ENCODE data around the gene RAB26.

RAB26 gene

DNA sequence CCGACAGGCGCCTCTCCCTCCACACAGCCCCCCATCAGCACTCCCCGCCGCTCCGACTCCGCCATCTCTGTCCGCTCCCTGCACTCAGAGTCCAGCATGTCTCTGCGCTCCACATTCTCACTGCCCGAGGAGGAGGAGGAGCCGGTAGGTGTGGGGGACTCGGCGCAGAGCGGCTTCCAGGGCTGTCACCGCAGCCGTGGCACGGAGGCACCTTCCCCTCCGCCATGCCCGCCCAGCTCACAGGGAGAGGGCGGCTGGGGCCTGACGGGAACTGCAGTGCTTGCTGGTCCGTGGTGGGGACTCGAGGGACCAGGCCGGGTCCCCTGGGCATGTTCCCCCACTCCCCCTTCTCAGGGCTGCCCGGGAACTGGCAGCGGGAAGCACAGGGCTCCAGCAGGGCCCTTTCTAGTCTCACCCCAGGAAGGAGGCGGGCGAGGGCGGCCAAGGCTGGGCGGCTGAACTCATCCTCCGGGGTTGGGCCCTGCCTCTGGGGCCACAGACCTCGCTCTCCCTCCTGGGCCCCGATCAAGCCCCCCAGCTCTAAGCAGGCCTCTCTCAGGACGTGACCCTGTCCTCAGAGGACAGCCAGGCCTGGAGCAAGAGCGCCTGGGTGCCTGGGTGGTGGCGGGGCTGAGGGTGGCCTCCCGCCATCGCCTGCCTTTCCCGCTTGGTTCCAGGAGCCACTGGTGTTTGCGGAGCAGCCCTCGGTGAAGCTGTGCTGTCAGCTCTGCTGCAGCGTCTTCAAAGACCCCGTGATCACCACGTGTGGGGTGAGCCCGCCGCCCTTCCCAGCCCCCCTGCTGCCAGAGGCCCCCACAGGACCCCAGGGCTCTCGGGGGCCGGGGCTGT is 22.4 kb downstream of the RAB26 start:
- TF ChIP-seq, protein P1, sequence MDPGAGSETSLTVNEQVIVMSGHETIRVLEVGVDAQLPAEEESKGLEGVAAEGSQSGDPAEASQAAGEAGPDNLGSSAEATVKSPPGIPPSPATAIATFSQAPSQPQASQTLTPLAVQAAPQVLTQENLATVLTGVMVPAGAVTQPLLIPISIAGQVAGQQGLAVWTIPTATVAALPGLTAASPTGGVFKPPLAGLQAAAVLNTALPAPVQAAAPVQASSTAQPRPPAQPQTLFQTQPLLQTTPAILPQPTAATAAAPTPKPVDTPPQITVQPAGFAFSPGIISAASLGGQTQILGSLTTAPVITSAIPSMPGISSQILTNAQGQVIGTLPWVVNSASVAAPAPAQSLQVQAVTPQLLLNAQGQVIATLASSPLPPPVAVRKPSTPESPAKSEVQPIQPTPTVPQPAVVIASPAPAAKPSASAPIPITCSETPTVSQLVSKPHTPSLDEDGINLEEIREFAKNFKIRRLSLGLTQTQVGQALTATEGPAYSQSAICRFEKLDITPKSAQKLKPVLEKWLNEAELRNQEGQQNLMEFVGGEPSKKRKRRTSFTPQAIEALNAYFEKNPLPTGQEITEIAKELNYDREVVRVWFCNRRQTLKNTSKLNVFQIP (CRISPR knock-in tag; IDR thresholded peaks at IDR 0.05; ENCODE audit: borderline replicate concordance, low read depth): no peak
- TF ChIP-seq TCF4 (CRISPR knock-in tag; IDR thresholded peaks at IDR 0.05; ENCODE audit: borderline replicate concordance) (no peak), ZNF70 (CRISPR knock-in tag; IDR thresholded peaks at IDR 0.05) (no peak), ISL1 (CRISPR knock-in tag; IDR thresholded peaks at IDR 0.05) (no peak), ZFP3 (CRISPR knock-in tag; IDR thresholded peaks at IDR 0.05) (no peak), GLIS3 (CRISPR knock-in tag; IDR thresholded peaks at IDR 0.05) (no peak), RARB (CRISPR knock-in tag; IDR thresholded peaks at IDR 0.05) (no peak), ARNTL (CRISPR knock-in tag; IDR thresholded peaks at IDR 0.05; ENCODE audit: borderline replicate concordance, low read depth) (no peak), ZC3H10 (CRISPR knock-in tag; IDR thresholded peaks at IDR 0.05) (no peak)
- TF ChIP-seq, protein P2, sequence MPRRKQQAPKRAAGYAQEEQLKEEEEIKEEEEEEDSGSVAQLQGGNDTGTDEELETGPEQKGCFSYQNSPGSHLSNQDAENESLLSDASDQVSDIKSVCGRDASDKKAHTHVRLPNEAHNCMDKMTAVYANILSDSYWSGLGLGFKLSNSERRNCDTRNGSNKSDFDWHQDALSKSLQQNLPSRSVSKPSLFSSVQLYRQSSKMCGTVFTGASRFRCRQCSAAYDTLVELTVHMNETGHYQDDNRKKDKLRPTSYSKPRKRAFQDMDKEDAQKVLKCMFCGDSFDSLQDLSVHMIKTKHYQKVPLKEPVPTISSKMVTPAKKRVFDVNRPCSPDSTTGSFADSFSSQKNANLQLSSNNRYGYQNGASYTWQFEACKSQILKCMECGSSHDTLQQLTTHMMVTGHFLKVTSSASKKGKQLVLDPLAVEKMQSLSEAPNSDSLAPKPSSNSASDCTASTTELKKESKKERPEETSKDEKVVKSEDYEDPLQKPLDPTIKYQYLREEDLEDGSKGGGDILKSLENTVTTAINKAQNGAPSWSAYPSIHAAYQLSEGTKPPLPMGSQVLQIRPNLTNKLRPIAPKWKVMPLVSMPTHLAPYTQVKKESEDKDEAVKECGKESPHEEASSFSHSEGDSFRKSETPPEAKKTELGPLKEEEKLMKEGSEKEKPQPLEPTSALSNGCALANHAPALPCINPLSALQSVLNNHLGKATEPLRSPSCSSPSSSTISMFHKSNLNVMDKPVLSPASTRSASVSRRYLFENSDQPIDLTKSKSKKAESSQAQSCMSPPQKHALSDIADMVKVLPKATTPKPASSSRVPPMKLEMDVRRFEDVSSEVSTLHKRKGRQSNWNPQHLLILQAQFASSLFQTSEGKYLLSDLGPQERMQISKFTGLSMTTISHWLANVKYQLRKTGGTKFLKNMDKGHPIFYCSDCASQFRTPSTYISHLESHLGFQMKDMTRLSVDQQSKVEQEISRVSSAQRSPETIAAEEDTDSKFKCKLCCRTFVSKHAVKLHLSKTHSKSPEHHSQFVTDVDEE (CRISPR knock-in tag; IDR thresholded peaks at IDR 0.05): no peak
- TF ChIP-seq, protein P3, sequence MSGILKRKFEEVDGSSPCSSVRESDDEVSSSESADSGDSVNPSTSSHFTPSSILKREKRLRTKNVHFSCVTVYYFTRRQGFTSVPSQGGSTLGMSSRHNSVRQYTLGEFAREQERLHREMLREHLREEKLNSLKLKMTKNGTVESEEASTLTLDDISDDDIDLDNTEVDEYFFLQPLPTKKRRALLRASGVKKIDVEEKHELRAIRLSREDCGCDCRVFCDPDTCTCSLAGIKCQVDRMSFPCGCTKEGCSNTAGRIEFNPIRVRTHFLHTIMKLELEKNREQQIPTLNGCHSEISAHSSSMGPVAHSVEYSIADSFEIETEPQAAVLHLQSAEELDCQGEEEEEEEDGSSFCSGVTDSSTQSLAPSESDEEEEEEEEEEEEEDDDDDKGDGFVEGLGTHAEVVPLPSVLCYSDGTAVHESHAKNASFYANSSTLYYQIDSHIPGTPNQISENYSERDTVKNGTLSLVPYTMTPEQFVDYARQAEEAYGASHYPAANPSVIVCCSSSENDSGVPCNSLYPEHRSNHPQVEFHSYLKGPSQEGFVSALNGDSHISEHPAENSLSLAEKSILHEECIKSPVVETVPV (CRISPR knock-in tag; IDR thresholded peaks at IDR 0.05): no peak
- no peak for ATAC-seq

DNA sequence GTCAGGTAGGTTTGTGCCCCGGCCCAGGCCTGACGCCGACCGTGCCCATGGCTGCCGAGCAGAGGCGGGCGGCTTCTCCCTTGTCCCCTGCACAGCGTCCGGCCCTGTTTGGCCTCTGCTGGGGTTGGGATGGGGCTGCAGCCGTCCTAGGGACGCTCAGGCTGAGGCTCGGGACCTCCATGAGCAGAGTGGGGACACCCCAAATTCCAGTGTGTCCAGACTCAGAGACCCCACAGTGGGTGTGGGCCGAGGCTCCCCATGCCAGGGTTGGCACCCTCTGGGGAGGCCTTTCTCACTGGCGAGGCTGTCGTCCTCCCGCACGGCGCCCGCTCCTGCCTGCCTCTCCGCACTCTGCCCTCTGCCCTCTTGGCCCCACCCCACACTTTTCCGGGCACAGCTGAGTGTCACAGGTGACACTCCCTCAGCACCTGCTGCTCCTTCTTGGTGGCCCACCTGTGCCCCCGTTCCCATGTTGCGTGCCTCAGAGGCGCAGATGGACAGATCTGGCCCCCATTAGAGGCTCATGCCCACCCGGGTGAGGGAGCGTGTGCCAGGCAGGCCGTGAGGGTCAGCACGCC is 23.3 kb downstream of the RAB26 start:
- ATAC-seq: no peak
- TF ChIP-seq, protein P4, sequence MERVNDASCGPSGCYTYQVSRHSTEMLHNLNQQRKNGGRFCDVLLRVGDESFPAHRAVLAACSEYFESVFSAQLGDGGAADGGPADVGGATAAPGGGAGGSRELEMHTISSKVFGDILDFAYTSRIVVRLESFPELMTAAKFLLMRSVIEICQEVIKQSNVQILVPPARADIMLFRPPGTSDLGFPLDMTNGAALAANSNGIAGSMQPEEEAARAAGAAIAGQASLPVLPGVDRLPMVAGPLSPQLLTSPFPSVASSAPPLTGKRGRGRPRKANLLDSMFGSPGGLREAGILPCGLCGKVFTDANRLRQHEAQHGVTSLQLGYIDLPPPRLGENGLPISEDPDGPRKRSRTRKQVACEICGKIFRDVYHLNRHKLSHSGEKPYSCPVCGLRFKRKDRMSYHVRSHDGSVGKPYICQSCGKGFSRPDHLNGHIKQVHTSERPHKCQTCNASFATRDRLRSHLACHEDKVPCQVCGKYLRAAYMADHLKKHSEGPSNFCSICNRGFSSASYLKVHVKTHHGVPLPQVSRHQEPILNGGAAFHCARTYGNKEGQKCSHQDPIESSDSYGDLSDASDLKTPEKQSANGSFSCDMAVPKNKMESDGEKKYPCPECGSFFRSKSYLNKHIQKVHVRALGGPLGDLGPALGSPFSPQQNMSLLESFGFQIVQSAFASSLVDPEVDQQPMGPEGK (CRISPR knock-in tag; IDR thresholded peaks at IDR 0.05; ENCODE audit: borderline replicate concordance): no peak
- TF ChIP-seq TCF4 (CRISPR knock-in tag; IDR thresholded peaks at IDR 0.05; ENCODE audit: borderline replicate concordance) (no peak), CSDC2 (CRISPR knock-in tag; IDR thresholded peaks at IDR 0.05) (no peak), SNAI2 (CRISPR knock-in tag; IDR thresholded peaks at IDR 0.05) (no peak)

DNA sequence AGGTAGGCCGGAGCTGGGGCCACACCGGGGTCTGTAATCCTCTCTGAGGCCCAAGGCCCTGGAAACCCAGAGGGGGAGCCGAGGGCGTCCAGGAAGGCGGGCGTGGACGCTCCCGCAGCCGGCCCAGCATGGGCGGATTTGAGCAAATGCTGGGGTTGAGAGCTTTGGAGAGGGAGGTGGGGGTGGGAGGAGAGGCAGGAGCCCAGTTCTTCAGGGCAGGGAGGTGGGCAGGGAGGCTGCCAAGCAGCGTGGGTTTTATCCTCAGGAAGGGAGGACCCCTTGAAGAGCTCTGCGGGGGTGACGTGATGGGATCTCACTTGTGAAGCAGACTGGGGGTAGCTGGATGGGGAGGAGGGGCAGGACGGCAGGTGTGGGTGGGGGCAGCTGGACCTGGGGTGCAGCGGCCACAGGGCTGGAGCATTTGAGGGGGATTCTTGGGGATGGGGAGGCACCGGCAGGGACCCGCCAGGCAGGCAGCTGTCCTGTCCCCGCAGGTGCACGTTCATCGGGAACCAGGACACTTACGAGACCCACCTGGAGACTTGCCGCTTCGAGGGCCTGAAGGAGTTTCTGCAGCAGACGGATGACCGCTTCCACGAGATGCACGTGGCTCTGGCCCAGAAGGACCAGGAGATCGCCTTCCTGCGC is 24.4 kb downstream of the RAB26 start:
- no peak for ATAC-seq

More for the DNA sequence above, 24.4 kb downstream of the RAB26 start:
- TF ChIP-seq ISL1 (CRISPR knock-in tag; IDR thresholded peaks at IDR 0.05) (no peak), ZFP30 (CRISPR knock-in tag; IDR thresholded peaks at IDR 0.05) (no peak), PPARA (CRISPR knock-in tag; IDR thresholded peaks at IDR 0.05; ENCODE audit: borderline replicate concordance) (no peak), ESRRG (CRISPR knock-in tag; IDR thresholded peaks at IDR 0.05) (no peak), BACH2 (CRISPR knock-in tag; IDR thresholded peaks at IDR 0.05; ENCODE audit: borderline replicate concordance) (no peak), ZNF565 (CRISPR knock-in tag; conservative IDR thresholded peaks at IDR 0.05; ENCODE audit: low read depth) (no peak), CSDC2 (CRISPR knock-in tag; IDR thresholded peaks at IDR 0.05) (no peak), ZNF8 (CRISPR knock-in tag; IDR thresholded peaks at IDR 0.05) (no peak), ARNTL (CRISPR knock-in tag; IDR thresholded peaks at IDR 0.05; ENCODE audit: borderline replicate concordance, low read depth) (no peak), ZNF70 (CRISPR knock-in tag; IDR thresholded peaks at IDR 0.05) (no peak)
- TF ChIP-seq, protein P1 (CRISPR knock-in tag; IDR thresholded peaks at IDR 0.05; ENCODE audit: borderline replicate concordance, low read depth): no peak
- TF ChIP-seq, protein P2 (CRISPR knock-in tag; IDR thresholded peaks at IDR 0.05): no peak

All from SK-N-SH treated with all-trans-retinoic acid at 6 μM for 48 hours (cell line).